GM18868 (cell line): ENCODE data around the gene TMEM156.

ENCODE experiments used
- ATAC-seq: cut with Tn5 transposase; IDR thresholded peaks from one replicate; pipeline ENCODE4 v1.9.1; 2021; ENCODE audit warnings: mild to moderate bottlenecking, moderate library complexity; ENCODE audit not compliant: unreplicated experiment

TMEM156 gene, protein sequence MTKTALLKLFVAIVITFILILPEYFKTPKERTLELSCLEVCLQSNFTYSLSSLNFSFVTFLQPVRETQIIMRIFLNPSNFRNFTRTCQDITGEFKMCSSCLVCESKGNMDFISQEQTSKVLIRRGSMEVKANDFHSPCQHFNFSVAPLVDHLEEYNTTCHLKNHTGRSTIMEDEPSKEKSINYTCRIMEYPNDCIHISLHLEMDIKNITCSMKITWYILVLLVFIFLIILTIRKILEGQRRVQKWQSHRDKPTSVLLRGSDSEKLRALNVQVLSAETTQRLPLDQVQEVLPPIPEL

DNA sequence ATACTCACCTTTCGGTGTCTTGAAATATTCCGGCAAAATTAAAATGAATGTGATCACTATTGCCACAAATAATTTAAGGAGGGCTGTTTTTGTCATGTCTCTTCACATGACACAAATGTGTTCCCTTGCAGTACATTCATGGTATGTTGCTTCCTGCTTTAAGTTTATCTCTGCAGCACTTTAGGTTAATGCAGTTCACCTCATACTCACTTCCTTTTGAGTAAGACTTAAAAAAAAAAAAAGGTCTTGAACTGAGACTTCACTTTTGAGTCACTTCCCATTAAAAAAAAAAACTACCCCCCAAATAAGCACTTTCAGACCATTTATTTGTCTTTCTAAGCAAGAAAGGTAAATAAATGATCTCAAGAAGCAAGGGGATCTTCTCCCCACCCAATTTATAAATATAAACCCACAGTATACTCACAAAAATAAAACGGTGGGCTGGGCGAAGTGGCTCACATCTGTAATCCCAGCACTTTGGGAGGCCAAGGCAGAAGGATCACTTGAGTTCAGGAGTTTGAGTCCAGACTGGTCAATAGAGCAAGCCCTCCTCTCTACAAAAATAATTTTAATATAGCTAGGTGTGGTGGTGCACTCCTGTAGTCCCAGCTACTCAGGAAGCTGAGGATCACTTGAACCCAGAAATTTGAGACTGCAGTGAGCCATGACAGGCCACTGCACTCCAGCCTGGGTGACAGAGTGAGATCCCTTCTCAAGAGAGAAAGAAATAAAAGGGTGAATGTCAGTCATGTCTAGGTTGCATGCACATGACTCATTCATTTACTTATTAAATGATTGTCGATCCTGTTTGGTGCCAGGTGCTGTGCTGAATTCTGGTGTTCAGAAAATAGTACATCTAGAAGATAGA is at the start of gene TMEM156:
Gene TMEM156, minus strand, starts transcription at position 192 of the 868 bp plus-strand sequence. Its CDS starts 96 bp downstream, at position 96.
- peak; percentile 71 for ATAC-seq

DNA sequence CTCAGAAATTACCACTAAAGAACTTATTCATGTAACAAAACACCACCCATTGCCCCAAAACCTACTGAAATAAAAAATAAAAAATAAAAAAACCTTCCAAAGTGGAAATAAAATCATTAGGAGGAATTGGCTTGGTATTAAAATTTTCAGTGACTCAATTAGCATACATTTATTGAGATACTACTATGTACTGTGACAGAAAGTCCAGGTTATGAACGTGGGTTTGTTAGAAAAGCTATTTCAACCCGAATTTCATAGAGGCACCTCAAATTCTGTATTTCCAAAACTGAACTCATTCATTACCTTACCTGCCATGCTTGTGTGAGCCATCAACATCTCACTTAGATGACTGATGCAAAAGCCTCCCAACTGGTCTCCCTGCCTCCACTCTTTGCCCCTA is 46.6 kb upstream of the TMEM156 start:
- ATAC-seq, result no peak

DNA sequence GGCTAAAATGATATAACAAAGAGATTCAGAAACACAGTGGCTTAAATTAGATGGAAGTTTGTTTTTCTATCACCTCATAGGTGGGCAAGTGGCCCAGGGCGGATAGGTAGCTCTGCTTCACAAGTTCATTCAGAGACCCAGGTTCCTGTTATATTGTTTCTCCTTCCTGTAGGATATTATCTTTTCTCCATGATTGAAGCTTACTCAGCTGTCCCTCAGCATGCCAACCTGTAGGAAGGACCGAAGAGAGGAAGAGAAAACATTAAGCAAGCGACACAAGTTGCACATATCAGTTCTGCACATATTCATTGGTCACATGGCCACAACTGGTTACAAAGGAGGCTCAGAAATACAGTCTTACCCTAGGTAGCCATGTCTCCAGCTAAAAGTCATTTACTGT is 36.7 kb upstream of the TMEM156 start:
- no peak for ATAC-seq

DNA sequence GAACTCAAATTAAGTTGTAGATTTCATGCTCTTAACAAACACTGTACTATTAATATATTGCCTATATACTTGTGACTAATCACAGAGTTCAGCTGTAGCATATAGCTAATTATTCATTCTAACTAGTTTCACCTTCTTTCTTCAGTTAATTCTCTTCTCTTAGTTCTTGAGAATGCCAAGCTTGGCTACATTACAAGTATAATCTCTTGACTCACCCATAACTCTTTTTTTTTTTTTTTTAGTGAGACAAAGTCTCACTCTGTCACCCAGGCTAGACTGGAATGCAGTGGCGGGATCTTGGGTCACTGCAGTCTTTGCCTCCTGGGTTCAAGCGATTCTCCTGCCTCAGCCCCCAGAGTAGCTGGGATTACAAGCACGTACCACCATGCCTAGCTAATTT is 35.2 kb upstream of the TMEM156 start:
- ATAC-seq, result no peak

DNA sequence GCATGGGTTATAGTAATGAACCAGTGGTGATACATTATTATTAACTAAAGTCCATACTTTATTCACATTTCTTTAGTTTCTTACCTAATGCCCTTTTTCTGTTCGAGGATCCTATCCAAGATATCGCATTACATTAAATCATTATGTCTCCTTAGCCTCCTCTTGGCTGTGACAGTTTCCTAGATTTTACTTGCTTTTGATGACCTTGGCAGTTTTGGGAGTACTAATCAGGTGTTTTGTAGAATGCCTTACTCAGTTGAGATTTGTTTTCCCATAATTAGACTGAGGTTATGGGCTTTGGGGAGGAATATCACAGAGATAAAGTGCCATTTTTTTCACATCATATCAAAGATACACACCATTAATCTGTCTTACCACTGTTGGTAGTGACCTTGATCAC is 34.8 kb upstream of the TMEM156 start:
- ATAC-seq, result no peak

DNA sequence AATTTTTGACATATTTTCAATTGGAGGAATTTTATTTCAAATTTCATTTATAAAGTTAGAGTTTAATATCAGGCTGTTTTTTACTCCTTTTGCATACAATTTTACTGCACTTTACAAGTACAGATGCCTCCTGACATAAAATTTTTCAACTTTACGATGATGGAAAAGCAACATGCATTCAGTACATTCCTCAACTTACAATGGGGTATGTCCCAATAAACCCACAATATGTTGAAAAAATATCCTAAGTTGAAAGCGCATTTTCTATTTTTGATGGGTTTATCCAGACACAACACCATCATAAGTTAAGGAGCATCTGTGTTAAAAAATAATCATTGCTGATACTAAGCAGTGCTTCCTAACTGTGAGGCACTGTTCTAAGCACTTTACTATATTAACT is 34.2 kb upstream of the TMEM156 start:
- no peak for ATAC-seq

DNA sequence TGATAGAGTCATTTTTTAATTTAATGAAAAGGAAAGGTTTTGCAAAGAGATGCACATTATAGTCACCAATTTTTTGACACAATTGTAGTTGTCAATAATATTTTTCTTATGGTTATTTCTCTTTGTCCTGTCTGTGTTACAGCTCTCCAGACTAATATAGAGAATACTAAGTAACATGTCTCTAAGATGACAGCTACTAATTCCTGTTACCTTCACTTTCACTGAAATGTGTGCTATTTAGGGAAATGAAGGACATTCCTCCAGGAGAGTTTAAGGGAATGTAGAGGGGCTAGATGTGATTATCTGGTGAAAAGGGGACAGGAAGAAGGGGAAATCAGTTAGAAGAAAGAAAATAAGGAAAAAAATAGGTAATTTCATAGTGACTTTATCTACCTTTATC is 31.2 kb upstream of the TMEM156 start:
- ATAC-seq, result no peak

DNA sequence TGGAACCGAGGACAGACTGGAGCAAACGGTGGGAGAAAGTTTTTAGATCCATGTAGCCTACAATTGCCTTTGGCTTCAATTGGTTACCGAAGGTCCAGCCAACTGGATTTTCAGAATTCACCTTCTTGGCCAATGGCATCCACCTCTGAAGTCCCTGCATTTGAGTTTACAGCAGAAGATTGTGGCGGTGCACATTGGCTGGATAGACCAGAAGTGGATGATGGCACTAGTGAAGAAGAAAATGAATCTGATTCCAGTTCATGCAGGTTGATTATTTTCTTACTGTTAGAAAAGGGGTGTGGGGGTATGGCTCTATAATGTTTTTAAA is 30.5 kb upstream of the TMEM156 start:
- ATAC-seq, result no peak

DNA sequence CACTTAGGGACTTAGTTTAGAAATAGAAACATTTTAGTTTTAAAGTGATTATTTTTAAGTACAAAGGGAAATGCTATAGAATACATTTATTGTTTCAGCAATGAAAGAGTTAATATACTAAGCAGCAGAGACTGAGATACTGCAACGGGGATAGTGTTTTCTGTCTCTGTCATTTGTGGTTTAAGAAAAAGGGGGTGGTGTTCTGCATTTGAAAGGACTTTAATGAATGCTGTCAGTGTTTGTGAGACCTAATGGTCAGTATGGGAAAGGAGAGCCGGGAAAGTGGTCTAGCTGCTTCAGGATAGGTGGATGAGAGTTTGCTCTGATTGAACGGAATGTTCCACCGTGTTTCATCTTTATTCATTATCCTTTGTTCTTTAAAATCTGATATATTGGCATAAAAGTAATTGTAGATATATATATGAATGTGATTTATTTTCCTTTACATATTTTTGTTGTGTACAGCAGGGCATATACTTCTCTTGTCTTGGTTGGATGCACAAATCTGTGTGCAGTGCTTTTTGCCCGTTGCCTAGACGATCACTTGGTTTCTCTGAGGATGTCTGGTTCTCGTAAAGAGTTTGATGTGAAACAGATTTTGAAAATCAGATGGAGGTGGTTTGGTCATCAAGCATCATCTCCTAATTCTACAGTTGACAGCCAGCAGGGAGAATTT is 30.0 kb upstream of the TMEM156 start, which contains the start of gene KLHL5:
Gene KLHL5, plus strand, starts transcription at position 139 of the 676 bp plus-strand sequence. Its CDS starts 421 bp downstream, at position 560.
- ATAC-seq, result no peak

DNA sequence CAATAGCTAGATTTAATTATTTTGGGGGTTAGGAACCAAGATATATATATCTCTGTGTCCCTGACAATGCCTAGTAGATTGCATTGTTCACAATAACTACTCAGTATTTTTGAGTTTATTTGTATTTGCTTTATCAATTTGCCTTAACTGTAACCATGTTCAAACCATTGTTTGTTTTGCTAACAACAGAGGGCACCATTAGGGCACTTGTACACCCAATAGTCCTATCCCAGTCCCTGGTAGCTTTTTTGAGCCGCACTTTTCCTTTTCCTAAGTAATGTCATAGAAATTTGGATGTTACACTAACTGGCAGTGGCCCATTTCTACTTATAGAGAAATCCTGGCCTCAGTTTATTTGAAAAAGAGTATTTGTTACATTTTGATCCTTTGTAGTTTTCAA is 29.2 kb upstream of the TMEM156 start:
- ATAC-seq, result no peak

DNA sequence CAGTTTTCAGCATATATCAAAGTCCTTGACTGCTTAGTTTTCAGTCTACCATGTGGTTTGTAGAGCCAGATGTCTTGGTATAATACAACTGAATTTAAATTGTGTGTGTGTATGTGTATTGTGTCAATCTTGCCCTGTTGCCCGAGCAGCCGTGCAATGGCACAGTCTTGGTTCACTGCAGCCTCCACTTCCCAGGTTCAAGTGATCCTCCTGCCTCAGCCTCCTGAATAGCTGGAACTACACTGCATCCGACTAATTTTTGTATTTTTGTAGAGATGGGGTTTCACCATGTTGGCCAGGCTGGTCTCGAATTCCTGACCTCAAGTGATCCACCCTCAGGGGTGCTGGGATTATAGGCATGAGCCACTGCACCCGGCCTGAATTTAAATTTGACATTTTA is 23.8 kb upstream of the TMEM156 start:
- no peak for ATAC-seq

DNA sequence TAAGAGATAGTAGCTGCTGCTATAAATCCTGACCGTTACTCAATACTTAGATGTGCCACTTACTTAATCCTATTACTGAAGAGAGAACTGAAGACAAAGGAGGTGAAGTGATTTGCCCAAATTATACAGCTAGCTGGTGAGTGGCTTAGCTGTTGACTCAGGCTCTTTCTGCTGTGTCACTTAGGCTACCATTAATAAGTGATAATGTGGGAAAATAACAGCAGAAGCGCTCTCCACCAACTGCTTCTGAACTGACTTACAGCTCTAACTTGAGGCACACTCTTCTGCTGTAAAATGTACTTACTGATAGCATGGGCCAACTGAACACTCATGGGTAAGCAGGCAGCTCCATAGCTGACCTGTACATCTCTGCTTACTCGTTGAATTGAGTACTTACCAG is 22.3 kb upstream of the TMEM156 start:
- no peak for ATAC-seq

DNA sequence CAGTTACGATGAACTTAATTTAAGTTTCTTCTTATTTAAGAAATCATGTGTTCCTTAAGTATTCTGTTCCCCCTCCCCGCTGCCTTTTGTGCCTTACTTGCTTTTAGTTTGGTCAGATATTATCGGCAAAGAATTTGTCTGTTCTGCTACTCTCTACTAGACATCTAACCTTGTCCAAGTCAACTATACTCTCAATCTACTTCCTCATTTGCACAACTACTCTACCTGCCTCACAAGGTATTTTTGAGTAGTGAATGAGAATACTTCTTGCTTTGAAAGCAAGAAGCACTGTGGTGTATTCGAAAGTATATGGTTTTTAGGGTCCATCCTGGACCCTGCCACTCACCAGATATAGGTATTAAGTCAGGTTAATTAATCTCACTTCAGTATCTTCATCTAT is 21.8 kb upstream of the TMEM156 start:
- ATAC-seq, result no peak

DNA sequence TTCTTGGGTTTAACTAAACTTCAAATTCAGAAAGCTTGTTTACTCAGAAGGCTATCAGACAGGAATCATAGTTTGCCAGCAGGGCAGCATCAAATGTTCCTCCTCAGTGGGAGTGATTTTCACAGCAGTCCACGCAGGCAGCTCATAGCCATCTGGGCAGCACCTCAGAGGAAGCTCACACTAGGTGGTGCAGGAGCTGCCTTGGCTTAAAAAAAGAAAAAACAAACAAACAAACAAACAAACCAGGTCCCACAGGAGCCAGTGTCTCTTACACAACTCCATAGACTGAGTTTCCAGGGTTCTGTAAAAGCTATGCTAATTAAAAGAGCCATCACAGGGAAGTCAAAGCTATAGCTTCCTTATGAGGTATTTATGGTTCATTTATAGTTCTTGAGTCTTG is 19.3 kb upstream of the TMEM156 start:
- no peak for ATAC-seq

DNA sequence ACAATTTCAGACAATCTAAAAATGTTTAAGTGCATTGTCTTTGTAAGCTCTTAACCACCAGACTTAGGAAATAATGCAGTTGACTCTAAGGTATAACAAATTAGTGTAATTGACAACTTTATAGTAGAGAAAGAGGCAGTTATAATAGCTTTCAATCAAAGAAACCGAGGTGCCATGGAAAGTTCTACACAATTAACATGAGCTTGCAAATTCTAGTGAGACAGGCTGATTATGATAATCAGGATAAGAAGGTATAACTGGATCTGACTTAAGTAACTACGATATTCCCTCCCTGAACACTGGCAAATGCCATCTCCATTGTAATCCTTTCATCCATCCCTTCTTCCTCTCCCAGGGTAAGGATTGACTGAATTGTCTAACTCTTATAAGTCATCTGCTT is 18.4 kb upstream of the TMEM156 start:
- ATAC-seq, result no peak

DNA sequence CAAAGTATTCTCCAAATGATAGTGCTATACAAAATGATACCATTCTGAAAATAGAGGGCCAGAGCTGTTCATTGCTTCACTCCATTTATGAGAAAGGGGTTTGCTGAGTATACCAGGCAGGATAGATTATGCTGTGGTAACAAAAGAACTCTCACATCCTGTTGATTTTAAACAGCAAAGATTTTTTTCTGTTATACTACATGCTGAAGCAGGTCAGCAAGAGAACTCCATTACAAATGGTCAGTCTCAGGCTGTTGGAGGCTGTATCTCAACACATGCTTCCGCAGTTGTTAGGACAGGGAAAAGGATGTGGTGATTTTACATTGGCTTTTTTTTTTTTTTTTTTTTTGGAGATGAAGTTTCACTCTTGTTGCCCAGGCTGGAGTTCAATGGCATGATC is 16.1 kb upstream of the TMEM156 start:
- ATAC-seq, result no peak

DNA sequence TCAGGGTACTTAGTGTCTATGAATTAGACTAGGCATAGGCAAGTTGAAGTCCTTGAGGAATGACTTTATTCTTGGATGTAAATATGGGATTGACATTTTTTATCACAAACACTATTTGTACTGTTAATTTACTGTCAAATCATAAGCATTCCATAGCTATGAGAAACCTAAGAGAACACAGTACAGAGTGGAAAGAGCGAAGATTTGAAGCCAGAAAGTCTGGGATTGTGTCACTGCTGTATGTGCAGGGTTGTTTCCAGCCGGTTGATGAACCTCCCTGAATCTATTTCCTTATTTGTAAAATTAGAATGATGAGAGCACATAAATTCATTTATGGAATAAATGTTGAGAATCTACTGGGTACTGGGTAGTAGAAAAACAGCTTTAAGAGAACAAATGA is 15.5 kb upstream of the TMEM156 start:
- no peak for ATAC-seq

DNA sequence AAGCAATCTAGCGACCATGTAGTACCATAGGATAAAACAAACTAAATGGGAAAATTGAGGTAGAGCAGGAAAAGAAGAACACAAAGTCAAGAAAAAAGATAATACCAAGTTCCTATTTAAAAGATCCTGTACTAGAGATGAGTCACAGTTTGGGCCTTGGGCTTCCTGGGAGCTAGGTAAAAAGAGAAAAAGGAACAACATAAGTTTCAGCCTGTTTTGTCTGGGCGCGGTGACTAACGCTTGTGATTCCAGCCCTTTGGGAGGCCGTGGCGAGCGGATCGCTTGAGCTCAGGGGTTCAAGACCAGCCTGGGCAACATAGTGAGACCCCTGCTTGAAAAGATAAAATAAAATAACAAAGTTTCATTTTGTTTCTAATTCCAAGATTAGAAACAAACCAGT is 14.0 kb upstream of the TMEM156 start:
- no peak for ATAC-seq

DNA sequence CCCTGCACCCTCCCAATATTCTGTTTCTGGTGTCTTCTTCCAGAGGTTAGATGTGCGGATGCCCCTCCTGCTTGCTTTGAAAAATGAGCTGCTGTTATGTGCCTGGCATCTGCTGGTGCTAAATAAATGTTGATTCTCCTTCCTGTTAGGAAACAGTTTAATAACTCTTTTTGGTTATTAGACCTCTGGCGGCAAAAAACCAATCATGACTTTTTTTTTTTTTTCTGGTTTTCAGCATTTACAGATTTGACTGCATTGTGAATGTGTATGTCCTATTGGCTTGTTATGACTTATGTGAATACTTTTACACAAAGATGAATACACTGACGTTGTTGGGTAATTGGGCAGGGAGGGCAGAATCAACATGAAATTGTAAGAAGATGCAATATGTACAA is 13.6 kb upstream of the TMEM156 start:
- ATAC-seq, result no peak

DNA sequence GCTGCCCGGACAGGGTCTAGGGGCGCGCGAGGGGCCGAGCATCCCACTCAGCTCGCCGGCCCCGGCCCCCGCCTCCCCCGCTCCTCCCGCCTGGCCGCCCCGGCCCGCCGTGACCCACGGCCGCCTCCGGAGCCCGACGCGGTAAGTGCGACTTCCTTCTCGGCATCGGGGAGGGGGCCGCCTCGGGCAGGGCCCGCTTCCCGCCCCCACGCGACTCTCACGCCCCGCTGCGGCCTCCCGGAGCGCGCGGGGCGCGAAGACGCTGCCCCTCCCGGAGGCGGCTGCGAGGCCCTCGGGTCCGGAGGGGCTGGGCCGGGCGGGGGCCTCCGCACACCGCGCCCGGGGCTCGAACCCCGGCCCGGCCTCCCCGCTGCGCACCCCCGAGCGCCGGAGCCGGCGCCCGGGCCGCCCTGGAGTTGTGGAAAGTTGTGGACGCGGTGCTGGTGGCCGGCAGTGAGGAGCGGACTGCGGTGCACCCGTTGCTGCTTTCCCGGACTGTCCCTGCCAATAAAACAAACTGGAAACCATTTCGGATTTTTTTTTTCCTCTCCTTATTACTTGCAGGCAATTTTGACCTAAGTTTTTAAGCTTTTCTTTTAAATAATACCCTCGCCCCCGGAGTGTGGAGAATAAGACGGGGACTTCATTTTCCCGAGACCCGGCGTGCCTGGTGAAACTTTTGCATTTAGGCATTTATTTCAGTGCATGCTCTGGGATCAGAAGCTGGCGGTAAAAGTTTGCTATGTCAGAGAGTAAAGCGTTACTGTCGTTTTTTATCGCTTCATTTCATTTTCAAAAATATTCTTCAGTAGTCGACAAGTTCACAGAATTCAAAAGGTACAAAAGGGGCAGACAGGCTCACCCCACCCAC is 13.0 kb upstream of the TMEM156 start:
- ATAC-seq, result no peak
